ENCODE data around the gene EPHB1. TPM values are rescaled to one million over a fixed set of nuclear protein-coding genes. Genes with fewer than 3 reads are reported as not detected.

Gene EPHB1
- total RNA-seq, 1 experiment from 2014 or later = 0.11 TPM

GRCh38 chr3:135008326-135008725, 213.3 kb downstream of the EPHB1 start:
- POLR2A ChIA-PET (ENCODE audit: low non-redundant PET) = no interaction called here
- no TSS peak for BruUV-seq (replicated peaks)
- Histone ChIP-seq H3K9me3 (ENCODE audit: low read depth, low read length, poor library complexity, severe bottlenecking) (no peaks in the 10 kb centered on the region), H3K36me3 (ENCODE audit: insufficient read depth, low read length, poor library complexity, severe bottlenecking) (no peaks in the 10 kb centered on the region), H3K27me3 (replicated peaks; ENCODE audit: insufficient read depth, low read depth, low read length, poor library complexity) (peaks cover 3% of the 10 kb centered on the region), H3K4me1 (ENCODE audit: insufficient read depth, low read length, poor library complexity, severe bottlenecking) (no peaks in the 10 kb centered on the region), H3K27ac (ENCODE audit: low read depth, low read length, poor library complexity, severe bottlenecking) (no peak overlapping the region), H3K4me3 (ENCODE audit: low read depth, low read length, poor library complexity, severe bottlenecking) (no peak overlapping the region)
- no peak for DNase-seq (ENCODE audit: low spot score)
- intact Hi-C loops (cut with micrococcal nuclease; ENCODE audit: unreplicated experiment) = no loop called here
- TF ChIP-seq CTCF (conservative IDR thresholded peaks at IDR 0.05; ENCODE audit: low read depth, low read length) (no peak), EZH2 (IDR thresholded peaks at IDR 0.05; ENCODE audit: borderline replicate concordance, low read depth, low read length, poor library complexity, severe bottlenecking) (no peak)
- CTCF ChIA-PET = no interaction called here

- intact Hi-C loops (cut with micrococcal nuclease; ENCODE audit: unreplicated experiment) = no loop called here
These were observed 214.0 kb downstream of the EPHB1 start for GRCh38 chr3:135009014-135009413.

GRCh38 chr3:135012101-135012500, 217.0 kb downstream of the EPHB1 start:
- Histone ChIP-seq H3K4me3 (ENCODE audit: low read depth, low read length, poor library complexity, severe bottlenecking) (no peak overlapping the region), H3K9me3 (ENCODE audit: low read depth, low read length, poor library complexity, severe bottlenecking) (no peaks in the 10 kb centered on the region), H3K4me1 (ENCODE audit: insufficient read depth, low read length, poor library complexity, severe bottlenecking) (no peaks in the 10 kb centered on the region), H3K27ac (ENCODE audit: low read depth, low read length, poor library complexity, severe bottlenecking) (no peak overlapping the region), H3K27me3 (replicated peaks; ENCODE audit: insufficient read depth, low read depth, low read length, poor library complexity) (peaks cover 3% of the 10 kb centered on the region), H3K36me3 (ENCODE audit: insufficient read depth, low read length, poor library complexity, severe bottlenecking) (no peaks in the 10 kb centered on the region)
- no peak for DNase-seq (ENCODE audit: low spot score)
- POLR2A ChIA-PET (ENCODE audit: low non-redundant PET) = no interaction called here
- no TSS peak for BruUV-seq (replicated peaks)
- CTCF ChIA-PET = no interaction called here
- no peak for TF ChIP-seq EZH2 (IDR thresholded peaks at IDR 0.05; ENCODE audit: borderline replicate concordance, low read depth, low read length, poor library complexity, severe bottlenecking)
- no peak for TF ChIP-seq CTCF (conservative IDR thresholded peaks at IDR 0.05; ENCODE audit: low read depth, low read length)
- intact Hi-C loops (cut with micrococcal nuclease; ENCODE audit: unreplicated experiment) = no loop called here

More at GRCh38 chr3:135009014-135009413, 214.0 kb downstream of the EPHB1 start:
- no peak for DNase-seq (ENCODE audit: low spot score)
- Histone ChIP-seq H3K4me3 (ENCODE audit: low read depth, low read length, poor library complexity, severe bottlenecking) (no peak overlapping the region), H3K9me3 (ENCODE audit: low read depth, low read length, poor library complexity, severe bottlenecking) (no peaks in the 10 kb centered on the region), H3K4me1 (ENCODE audit: insufficient read depth, low read length, poor library complexity, severe bottlenecking) (no peaks in the 10 kb centered on the region), H3K36me3 (ENCODE audit: insufficient read depth, low read length, poor library complexity, severe bottlenecking) (no peaks in the 10 kb centered on the region), H3K27ac (ENCODE audit: low read depth, low read length, poor library complexity, severe bottlenecking) (no peak overlapping the region), H3K27me3 (replicated peaks; ENCODE audit: insufficient read depth, low read depth, low read length, poor library complexity) (peaks cover 3% of the 10 kb centered on the region)
- BruUV-seq (replicated peaks) = no TSS peak
- POLR2A ChIA-PET (ENCODE audit: low non-redundant PET) = no interaction called here
- CTCF ChIA-PET = no interaction called here
- TF ChIP-seq CTCF (conservative IDR thresholded peaks at IDR 0.05; ENCODE audit: low read depth, low read length) (no peak), EZH2 (IDR thresholded peaks at IDR 0.05; ENCODE audit: borderline replicate concordance, low read depth, low read length, poor library complexity, severe bottlenecking) (no peak)

Data from A673 (cell line).